Transverse colon (tissue), 4 donors: ENCODE results near the gene PKP1. TPM values are rescaled to one million over a fixed set of nuclear protein-coding genes. Genes with fewer than 3 reads are reported as not detected.

Experiments used
- DNase-seq: peaks from one replicate; pipeline ENCODE4 v3.0.0-alpha.2; 2019
- H3K27ac ChIP-seq, 4 donors: fragments of 200-600 bp; sonication (generic); 2 replicates each; pipeline ENCODE4 v1.5.1; 2016 to 2018; ENCODE audit warnings: inconsistent platforms in 4 of 4
- H3K27me3 ChIP-seq: fragments of 200-600 bp; sonication (generic); 2 replicates; pipeline ENCODE4 v1.5.1; 2017; ENCODE audit warnings: inconsistent platforms
- H3K36me3 ChIP-seq, 4 donors: fragments of 200-600 bp; sonication (generic); 2 replicates each; pipeline ENCODE4 v1.5.1; 2017 to 2019; ENCODE audit warnings: inconsistent platforms in 4 of 4
- H3K4me1 ChIP-seq, 4 donors: fragments of 200-600 bp; sonication (generic); 2 replicates each; pipeline ENCODE4 v1.5.1; 2017 to 2020; ENCODE audit warnings: inconsistent platforms in 4 of 4
- H3K4me3 ChIP-seq, 4 donors: fragments of 200-600 bp; sonication (generic); 1 replicate in 1 of 4; 2 replicates in 3 of 4; pipeline versions ENCODE4 v1.5.1 to v1.6.1; 2017 to 2019; ENCODE audit warnings: inconsistent platforms in 4 of 4
- H3K9me3 ChIP-seq, 2 donors: fragments of 200-600 bp; sonication (generic); 2 replicates each; pipeline ENCODE4 v1.5.1; 2017 to 2019; ENCODE audit warnings: inconsistent platforms in 2 of 2
- CTCF ChIP-seq, 5 experiments: fragments of 200-600 bp in 3 of 5; fragments of 450-650 bp in 2 of 5; sonication (generic) in 3 of 5; IDR thresholded peaks; 1 replicate in 2 of 5; 2 replicates in 3 of 5; pipeline ENCODE4 v1.5.1; 2016 to 2017; ENCODE audit warnings: antibody characterized with exemption in 5 of 5, inconsistent platforms in 3 of 5, mild to moderate bottlenecking in 2 of 5, moderate library complexity in 1 of 5
- EP300 ChIP-seq: sonication (generic); formaldehyde crosslinking; IDR thresholded peaks from one replicate; pipeline ENCODE4 v1.6.1; 2017; ENCODE audit warnings: antibody characterized with exemption, low read depth
- POLR2A ChIP-seq: fragments of 450-650 bp; IDR thresholded peaks from one replicate; pipeline ENCODE4 v1.6.1; 2016; ENCODE audit warnings: antibody characterized with exemption, mild to moderate bottlenecking, moderate library complexity
- POLR2AphosphoS5 ChIP-seq, 3 donors: sonication (generic); formaldehyde crosslinking; IDR thresholded peaks; one replicate each; pipeline ENCODE4 v1.6.1; 2016; ENCODE audit warnings: antibody characterized with exemption in 3 of 3
- WGBS, 2 donors: methylation state at CpG; one replicate each; pipeline ENCODE4 v1.1.5; 2018; ENCODE audit warnings: low coverage in 1 of 2; 5-methylcytosine and 5-hydroxymethylcytosine counted together
- in situ Hi-C, 4 donors: fragments of 200-750 bp; cut with MboI; loops; one replicate each; pipeline versions ENCODE4 v1.15.0 to v1.15.1; 2017; ENCODE audit warnings: low sequenced_read_pairs in 3 of 4, low pct_ligation_motif_present in 1 of 4, low pct_unique_long_range_greater_than_20kb in 1 of 4
- intact Hi-C: fragments of 100-400 bp; cut with DNase I; formaldehyde crosslinking; loops from one replicate; pipeline ENCODE4 v1.15.1; 2023; ENCODE audit warnings: low total_unique reads
- total RNA-seq, 4 donors: library from RNA; depleted of rRNA; stranded (reverse); fragments of >200 nt; gene quantifications; one replicate each; pipeline ENCODE4 v1.1.0, GENCODE V29; 2016

Gene PKP1
- total RNA-seq, 4 donors from 2014 or later = 0.14 to 0.32 TPM; not detected in 2

GRCh38 chr1:201282216-201282615 lies 1.1 kb upstream of the PKP1 start:
- WGBS, 2 donors = 81 to 89% methylated on average over 6 of the region's 6 CpGs
- in situ Hi-C loops (no loop called here), intact Hi-C loops (no loop called here)
- no peak overlapping the region for H3K4me3 ChIP-seq
- no peak overlapping the region for H3K27ac ChIP-seq
- peaks cover 53% of the 10 kb centered on the region for H3K27me3 ChIP-seq
- H3K9me3 ChIP-seq = no peaks in the 10 kb centered on the region
- no peak for DNase-seq
- H3K36me3 ChIP-seq = no peaks in the 10 kb centered on the region
- no peak for TF ChIP-seq CTCF (IDR thresholded peaks at IDR 0.05)
- H3K4me1 ChIP-seq = peaks cover 7 to 12% (median 9%) of the 10 kb centered on the region in 4 donors

GRCh38 chr1:201283836-201284553 lies 689 bp downstream of the PKP1 start:
- in situ Hi-C loops (no loop called here), intact Hi-C loops (no loop called here)
- Histone ChIP-seq H3K36me3 (no peaks in the 10 kb centered on the region), H3K27ac (no peak overlapping the region), H3K27me3 (peaks cover 53% of the 10 kb centered on the region), H3K9me3 (no peaks in the 10 kb centered on the region), H3K4me3 (no peak overlapping the region), H3K4me1 (peaks cover 7 to 12% (median 8%) of the 10 kb centered on the region in 4 donors)
- no peak for TF ChIP-seq CTCF (IDR thresholded peaks at IDR 0.05)
- no peak for TF ChIP-seq POLR2AphosphoS5 (IDR thresholded peaks at IDR 0.05)
- TF ChIP-seq EP300 = no peak
- TF ChIP-seq POLR2A = no peak
- WGBS, 2 donors = 70% methylated on average over 24 of the region's 53 CpGs; no CpG with 5 or more reads in 1 of the 2 donors
- no peak for DNase-seq

- no peaks in the 10 kb centered on the region for H3K9me3 ChIP-seq
- 70 to 88% methylated on average over 5 to 6 of the region's 6 CpGs for WGBS, 2 donors
- in situ Hi-C loops (no loop called here), intact Hi-C loops (no loop called here)
- TF ChIP-seq POLR2A = no peak
- TF ChIP-seq CTCF (IDR thresholded peaks at IDR 0.05) = no peak
- no peak for TF ChIP-seq EP300
- TF ChIP-seq POLR2AphosphoS5 (IDR thresholded peaks at IDR 0.05) = no peak
- no peak overlapping the region for H3K4me3 ChIP-seq
- H3K36me3 ChIP-seq = no peaks in the 10 kb centered on the region
- no peak overlapping the region for H3K27ac ChIP-seq
- peaks cover 48% of the 10 kb centered on the region for H3K27me3 ChIP-seq
- no peak for DNase-seq
- peaks cover 7 to 12% (median 8%) of the 10 kb centered on the region in 4 donors for H3K4me1 ChIP-seq
These were observed 1.3 kb downstream of the PKP1 start for GRCh38 chr1:201284636-201285035.

GRCh38 chr1:201285846-201286245 lies 2.5 kb downstream of the PKP1 start:
- peaks cover 47% of the 10 kb centered on the region for H3K27me3 ChIP-seq

More at GRCh38 chr1:201285846-201286245, 2.5 kb downstream of the PKP1 start:
- H3K36me3 ChIP-seq = no peaks in the 10 kb centered on the region
- no peaks in the 10 kb centered on the region for H3K9me3 ChIP-seq
- no peak overlapping the region for H3K4me3 ChIP-seq
- intact Hi-C loops = no loop called here
- H3K27ac ChIP-seq = no peak overlapping the region
- DNase-seq = no peak
- 68% methylated on average over 7 of the region's 7 CpGs; no CpG with 5 or more reads in 1 of the 2 donors for WGBS, 2 donors
- in situ Hi-C loops = no loop called here
- TF ChIP-seq CTCF (IDR thresholded peaks at IDR 0.05) = no peak
- no peak for TF ChIP-seq POLR2A
- TF ChIP-seq POLR2AphosphoS5 (IDR thresholded peaks at IDR 0.05) = no peak
- peaks cover 7 to 12% (median 8%) of the 10 kb centered on the region in 4 donors for H3K4me1 ChIP-seq
